Activated gamma-delta T cell treated with Interleukin-2 at 50 U/mL for 16 hours (primary cell): ENCODE measurements around the gene PPCDC.

Source experiments
- DNase-seq: peaks from one replicate; pipeline ENCODE4 v3.0.0-alpha.2; 2020

PPCDC gene

GRCh38 chr15:75016431-75016830 lies 7.0 kb upstream of the PPCDC start:
- DNase-seq = no peak

DNA sequence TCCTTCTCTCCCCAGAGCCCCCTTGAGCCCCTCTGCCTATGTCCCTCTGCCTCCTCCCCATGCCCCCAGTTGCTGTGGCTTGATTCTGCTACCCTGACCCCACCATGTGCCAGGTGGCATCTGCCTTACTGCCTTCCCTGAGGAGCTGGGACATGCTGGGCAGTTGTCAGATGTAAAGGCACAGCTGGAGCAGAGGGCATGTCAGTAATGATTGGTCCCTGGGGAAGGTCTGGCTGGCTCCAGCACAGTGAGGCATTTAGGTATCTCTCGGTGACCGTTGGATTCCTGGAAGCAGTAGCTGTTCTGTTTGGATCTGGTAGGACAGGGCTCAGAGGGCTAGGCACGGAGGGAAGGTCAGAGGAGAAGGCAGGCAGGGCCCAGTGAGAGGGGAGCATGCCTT lies 3.5 kb upstream of the PPCDC start:
- no peak for DNase-seq

GRCh38 chr15:75021341-75021740 lies 2.0 kb upstream of the PPCDC start:
- no peak for DNase-seq

- DNase-seq = no peak
These were observed 608 bp upstream of the PPCDC start for GRCh38 chr15:75022783-75023180.

GRCh38 chr15:75023872-75024636 lies 664 bp downstream of the PPCDC start:
- DNase-seq = no peak

- no peak for DNase-seq
These were observed 1.7 kb downstream of the PPCDC start for GRCh38 chr15:75025107-75025506.

DNA sequence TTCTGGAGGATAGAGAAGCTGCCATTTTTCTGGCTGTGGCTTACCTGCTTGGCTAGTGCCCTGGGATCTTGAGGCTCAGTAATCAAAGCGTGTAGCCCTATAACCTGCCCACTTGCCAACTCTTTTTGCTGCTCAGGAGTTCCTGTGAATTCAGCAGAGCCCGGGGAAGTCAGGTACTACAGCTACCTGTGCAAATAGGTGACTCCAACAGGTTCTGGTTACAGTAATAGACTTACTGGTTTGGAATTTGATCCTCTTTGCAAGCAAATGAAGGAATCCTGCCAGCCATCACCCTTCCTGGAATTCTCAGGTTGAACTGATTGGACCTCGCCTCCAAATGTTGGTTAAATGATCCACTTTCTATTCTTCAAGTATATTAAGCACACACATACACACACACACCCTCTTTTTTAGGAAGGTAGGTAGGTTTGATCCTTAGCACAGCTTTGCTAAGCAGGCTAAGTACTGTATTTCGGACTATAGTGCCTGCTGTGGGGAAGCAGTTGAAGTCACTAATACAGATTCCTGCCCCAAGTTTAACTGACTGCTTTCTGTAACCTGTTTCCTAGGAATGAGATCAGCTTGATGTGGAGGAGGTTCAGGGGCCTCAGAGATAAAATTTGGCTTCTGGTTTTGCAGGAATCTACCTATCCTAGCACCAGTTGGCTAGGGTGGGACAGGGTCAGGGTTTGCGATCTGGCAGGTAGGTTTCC lies 2.3 kb downstream of the PPCDC start:
- no peak for DNase-seq

DNA sequence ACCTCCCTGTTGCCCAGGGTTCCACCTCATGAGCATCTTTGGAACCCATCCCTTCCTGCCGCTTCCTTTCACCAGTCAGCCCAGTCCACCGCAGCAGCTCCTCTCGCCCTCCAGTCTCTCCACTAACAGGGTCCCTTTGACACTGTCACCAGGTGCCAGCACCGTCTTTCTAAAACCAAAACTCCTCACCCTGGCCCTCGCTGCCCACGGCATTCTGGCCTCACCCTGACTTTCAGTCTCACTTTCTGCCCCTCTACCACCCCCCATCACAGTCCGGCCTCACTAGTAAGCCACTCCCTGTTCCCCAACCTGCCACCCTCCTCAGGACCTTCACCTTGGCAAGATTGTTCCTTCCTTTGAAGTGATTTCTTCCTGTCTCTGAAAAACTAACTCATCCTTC lies 4.2 kb downstream of the PPCDC start:
- DNase-seq = no peak

- no peak for DNase-seq
These were observed 5.6 kb downstream of the PPCDC start for GRCh38 chr15:75028991-75029377.

DNA sequence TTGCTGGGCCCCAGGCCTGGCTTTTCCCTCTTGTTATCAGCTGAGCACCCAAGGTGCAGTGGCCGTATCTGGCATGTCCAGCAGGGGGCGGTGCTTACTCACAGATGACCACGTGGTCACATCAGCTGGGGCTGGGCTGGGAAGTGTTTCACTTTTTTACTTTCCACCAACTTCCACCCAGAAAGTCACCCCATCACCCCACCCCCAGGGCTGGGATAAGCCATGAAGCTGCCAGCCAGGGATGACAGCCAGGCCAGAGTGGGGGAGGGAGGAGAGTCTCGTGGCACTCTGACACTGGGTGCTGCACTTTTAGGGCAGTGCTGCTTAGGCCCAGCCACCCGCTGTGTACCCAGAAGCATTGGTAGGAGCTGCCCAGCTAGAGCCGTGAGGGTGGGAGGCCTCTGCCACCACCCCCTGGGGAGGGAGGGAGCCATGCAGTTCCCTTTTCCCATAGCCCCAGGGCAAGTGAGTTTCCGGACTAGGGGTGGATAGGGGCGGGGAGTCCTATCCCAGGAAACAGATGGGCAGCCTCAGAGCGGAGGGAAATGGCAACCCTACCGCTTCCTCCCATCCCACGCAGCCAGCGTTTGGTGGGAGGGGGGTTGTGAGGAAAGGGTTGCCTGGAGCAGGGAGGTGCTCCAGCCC lies 6.1 kb downstream of the PPCDC start:
- peak; percentile 92 for DNase-seq

DNA sequence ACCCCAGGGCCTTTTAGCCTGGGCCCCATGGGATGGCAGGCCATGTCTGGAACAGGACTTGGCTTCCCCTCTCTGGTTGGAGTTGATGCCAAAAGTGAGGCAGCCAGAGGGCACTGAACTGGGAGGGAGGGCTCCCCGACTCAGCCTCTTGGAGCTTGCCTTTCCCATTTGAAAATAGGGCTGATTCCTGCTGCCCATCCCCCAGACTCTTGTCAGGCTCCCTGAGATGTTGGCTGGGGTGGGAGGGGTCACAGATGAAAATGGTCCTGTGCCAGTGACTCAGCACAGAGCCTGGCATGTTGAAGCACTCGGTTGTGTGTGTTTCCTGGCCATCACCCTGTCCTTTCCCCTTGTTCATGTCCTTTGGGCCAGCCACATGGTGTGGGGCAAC lies 6.6 kb downstream of the PPCDC start:
- no peak for DNase-seq

DNA sequence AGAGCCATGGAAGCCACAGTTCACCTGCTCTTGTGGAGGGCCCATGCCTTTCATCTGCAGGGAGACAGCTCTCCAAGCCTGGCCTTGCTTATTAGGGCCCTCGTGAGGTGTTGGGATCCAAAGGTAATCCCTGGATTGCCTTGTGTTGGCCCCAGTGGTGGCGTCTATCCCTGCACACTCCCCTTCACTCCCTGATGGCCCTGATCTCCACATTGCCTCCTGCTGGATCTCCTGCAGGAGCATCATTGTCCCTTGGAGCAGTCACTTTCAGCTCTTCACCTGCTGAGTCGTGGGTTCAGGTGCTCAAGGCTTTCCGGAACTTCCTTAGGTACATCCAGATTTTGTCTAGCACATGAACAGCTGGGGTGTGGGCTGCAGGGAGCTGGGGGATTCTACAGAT lies 7.0 kb downstream of the PPCDC start:
- DNase-seq = no peak

DNA sequence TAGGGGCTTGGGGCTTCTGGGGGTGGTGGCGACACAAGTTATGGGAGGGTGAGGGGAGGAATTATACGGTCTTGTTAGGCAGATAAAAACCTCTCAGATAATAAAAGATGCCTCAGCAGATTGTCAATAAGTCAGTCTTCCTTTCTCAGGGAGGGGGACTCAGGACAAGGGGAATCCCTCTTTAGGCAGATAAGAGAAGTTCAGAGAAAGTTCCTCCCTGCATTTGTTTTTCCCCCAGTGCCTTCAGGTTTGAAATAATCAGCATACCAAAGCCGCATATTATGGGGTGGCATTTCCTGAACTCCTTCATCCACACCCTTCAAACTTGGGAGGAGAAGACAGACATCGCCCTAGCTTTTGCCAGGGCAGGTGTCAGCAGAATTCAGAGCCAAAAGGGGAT lies 8.5 kb downstream of the PPCDC start:
- no peak for DNase-seq

- DNase-seq = no peak
These were observed 9.0 kb downstream of the PPCDC start for GRCh38 chr15:75032395-75032794.

- DNase-seq = no peak
These were observed 10.4 kb downstream of the PPCDC start for GRCh38 chr15:75033809-75034208.

- no peak for DNase-seq
These were observed 11.2 kb downstream of the PPCDC start for GRCh38 chr15:75034615-75035014.

DNA sequence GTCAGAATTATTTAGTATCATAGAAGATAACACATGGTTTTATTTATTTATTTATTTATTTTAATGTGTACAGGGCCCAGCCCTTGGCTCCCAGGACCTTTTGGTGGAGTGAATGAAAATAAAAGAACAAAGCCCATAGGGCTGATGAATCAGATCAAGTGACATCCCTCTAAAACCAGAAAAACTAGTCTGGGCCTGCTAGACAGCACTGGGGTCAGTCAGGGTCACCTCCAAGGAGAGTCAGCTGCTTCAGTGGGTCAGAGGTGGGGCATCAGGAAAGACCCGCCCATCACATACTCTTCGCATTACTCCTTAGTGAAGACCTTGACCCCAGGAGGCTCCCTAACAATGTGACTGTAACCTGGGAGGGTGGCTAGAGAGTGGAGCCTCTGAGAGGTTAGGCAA lies 12.8 kb downstream of the PPCDC start:
- no peak for DNase-seq

- no peak for DNase-seq
These were observed 14.3 kb downstream of the PPCDC start for GRCh38 chr15:75037685-75038084.

GRCh38 chr15:75038231-75038630 lies 14.8 kb downstream of the PPCDC start:
- no peak for DNase-seq

DNA sequence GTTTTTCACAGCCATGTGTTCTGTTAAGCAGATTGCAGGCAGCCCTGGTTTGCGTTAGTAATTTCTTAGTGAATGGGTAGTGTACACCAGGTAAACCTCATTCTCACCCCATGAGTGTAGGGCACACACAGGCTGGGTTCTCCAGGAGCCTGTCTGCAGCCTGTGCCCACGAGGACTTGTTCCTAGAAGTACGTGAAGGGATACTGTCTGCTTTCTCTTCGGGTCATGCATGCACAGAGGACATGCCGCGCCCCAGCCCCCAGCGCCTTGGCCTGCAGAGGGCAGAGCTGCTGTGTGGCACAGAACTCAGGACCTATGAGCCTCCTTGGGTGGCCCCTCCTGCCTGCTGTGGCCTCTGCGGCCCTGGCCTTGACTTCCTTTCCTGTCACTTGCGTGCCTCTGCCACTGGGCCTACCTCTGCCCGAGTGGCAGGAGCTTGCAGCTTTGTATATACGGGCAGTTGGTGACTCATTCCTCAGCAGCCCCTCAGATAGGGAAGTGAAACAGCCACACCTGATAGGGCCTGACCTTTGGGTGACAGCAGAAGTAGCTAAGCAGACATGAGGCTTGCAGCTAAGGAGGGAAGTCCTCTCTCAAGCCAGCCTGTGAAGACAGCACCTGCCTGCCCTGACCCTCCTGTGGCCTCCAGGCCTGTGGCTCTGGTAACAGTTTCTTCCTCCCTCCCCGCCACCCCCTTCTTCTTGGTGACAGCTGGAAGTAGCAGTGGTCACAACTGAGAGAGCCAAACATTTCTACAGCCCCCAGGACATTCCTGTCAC lies 19.5 kb downstream of the PPCDC start:
- DNase-seq = peak; percentile 69

- DNase-seq = no peak
These were observed 20.3 kb downstream of the PPCDC start for GRCh38 chr15:75043509-75044257.

DNA sequence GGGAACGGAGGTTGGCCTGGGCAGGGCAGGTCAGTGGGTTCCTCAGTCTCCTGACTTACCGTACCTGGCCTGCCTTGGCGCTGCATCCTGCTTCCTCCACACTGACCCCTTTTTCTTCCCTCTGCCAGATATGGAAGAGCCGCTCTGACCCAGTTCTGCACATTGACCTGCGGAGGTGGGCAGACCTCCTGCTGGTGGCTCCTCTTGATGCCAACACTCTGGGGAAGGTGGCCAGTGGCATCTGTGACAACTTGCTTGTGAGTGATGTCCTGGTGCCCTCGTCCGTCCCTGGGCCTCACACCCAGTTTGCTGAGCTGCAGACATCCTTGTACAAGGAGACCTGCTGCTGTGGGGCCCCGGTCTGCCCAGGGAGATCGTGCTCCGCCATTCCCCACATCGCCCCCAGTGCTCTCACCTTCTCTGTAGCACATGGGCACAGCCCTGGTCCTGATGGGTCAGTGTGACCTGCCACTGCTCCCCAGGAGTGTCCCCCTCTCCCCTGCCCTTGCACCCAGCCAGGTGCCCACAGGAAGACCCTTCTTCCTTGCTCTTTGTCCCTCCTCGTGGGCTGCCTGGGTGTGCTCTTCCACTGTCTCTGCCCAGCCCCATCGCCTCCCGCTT lies 21.0 kb downstream of the PPCDC start:
- no peak for DNase-seq
